ENCODE measurements around the gene CYP3A7.
"Not testable (repeated sequence)": the region's sequence is repeated elsewhere in the genome, so short reads cannot be mapped to it uniquely, and the experiment has no call there.

Gene CYP3A7

GRCh38 chr7:99734987-99735386, at the start of gene CYP3A7:
Gene CYP3A7, minus strand, starts transcription at chr7:99735196. Its CDS starts 103 bp downstream, at chr7:99735093.
- DNase-seq, result no peak

GRCh38 chr7:99784007-99784406, 49.0 kb upstream of the CYP3A7 start, which contains the start of gene CYP3A4:
Gene CYP3A4, minus strand, starts transcription at chr7:99784184. Its CDS starts 103 bp downstream, at chr7:99784081.
- DNase-seq, result no peak

- no peak for DNase-seq
Measured at GRCh38 chr7:99782012-99782953, 47.3 kb upstream of the CYP3A7 start.

- no peak for DNase-seq
Measured at GRCh38 chr7:99780588-99780987, 45.6 kb upstream of the CYP3A7 start.

GRCh38 chr7:99779949-99780348, 45.0 kb upstream of the CYP3A7 start:
- no peak for DNase-seq

GRCh38 chr7:99778880-99779279, 43.9 kb upstream of the CYP3A7 start:
- no peak for DNase-seq

- DNase-seq, result not testable (repeated sequence)
Measured at GRCh38 chr7:99773395-99773794, 38.4 kb upstream of the CYP3A7 start.

- no peak for DNase-seq
Measured at GRCh38 chr7:99772565-99772964, 37.6 kb upstream of the CYP3A7 start.

- DNase-seq, result not testable (repeated sequence)
Measured at GRCh38 chr7:99769494-99769893, 34.5 kb upstream of the CYP3A7 start.

- no peak for DNase-seq
Measured at GRCh38 chr7:99768471-99768870, 33.5 kb upstream of the CYP3A7 start.

GRCh38 chr7:99767662-99768061, 32.7 kb upstream of the CYP3A7 start:
- DNase-seq, result no peak

GRCh38 chr7:99766484-99767099, 31.6 kb upstream of the CYP3A7 start:
- no peak for DNase-seq

- DNase-seq, result no peak
Measured at GRCh38 chr7:99764478-99764877, 29.5 kb upstream of the CYP3A7 start.

- no peak for DNase-seq
Measured at GRCh38 chr7:99762680-99763327, 27.8 kb upstream of the CYP3A7 start.

GRCh38 chr7:99755085-99755484, 20.1 kb upstream of the CYP3A7 start:
- no peak for DNase-seq

GRCh38 chr7:99752356-99752755, 17.4 kb upstream of the CYP3A7 start:
- DNase-seq, result no peak

GRCh38 chr7:99751322-99752052, 16.5 kb upstream of the CYP3A7 start:
- not testable (repeated sequence) for DNase-seq

GRCh38 chr7:99748846-99749579, 14.0 kb upstream of the CYP3A7 start:
- no peak for DNase-seq

GRCh38 chr7:99746915-99747314, 11.9 kb upstream of the CYP3A7 start:
- not testable (repeated sequence) for DNase-seq

GRCh38 chr7:99745395-99745794, 10.4 kb upstream of the CYP3A7 start:
- DNase-seq, result not testable (repeated sequence)

GRCh38 chr7:99742737-99743394, 7.9 kb upstream of the CYP3A7 start:
- DNase-seq, result no peak

GRCh38 chr7:99741441-99741795, 6.4 kb upstream of the CYP3A7 start:
- DNase-seq, result no peak

All from stimulated activated naive CD4-positive, alpha-beta T cell (primary cell).